ENCODE data around the gene GAL3ST3.

DNA sequence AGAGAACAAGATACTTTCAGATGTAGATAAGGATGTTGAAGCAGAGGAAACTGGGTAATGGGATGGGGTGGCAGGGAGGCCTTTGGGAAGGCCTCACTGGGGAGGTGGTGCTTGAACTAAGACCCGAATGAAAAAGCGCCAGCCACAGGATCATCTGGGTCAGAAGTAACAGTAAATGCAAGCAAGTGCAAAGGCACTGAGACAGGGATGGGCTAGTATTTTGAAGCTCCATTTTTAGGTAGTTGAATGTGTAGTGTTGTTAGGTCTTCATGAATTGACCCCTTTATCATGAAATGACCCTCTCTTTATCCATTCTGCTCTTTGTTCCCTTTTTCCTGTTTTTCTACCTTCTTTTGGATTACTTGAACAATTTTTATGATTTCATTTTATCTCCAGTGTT lies 14.9 kb upstream of the GAL3ST3 start:
- TF ChIP-seq CTCF (conservative IDR thresholded peaks at IDR 0.05; ENCODE audit: low read length), result no peak
- no peak for TF ChIP-seq EZH2phosphoT487 (IDR thresholded peaks at IDR 0.05; ENCODE audit: borderline replicate concordance, low read depth, low read length)
